ENCODE results near the gene CBX7.

Gene CBX7

GRCh38 chr22:39122772-39123470 lies 29.6 kb downstream of the CBX7 start:
- no peak for DNase-seq

- no peak for DNase-seq
Measured at GRCh38 chr22:39120983-39121382, 31.5 kb downstream of the CBX7 start.

- DNase-seq = no peak
Measured at GRCh38 chr22:39117585-39118191, 34.8 kb downstream of the CBX7 start.

- DNase-seq = no peak
Measured at GRCh38 chr22:39115977-39116621, 36.4 kb downstream of the CBX7 start.

- DNase-seq = no peak
Measured at GRCh38 chr22:39115570-39115969, 36.9 kb downstream of the CBX7 start.

- DNase-seq = no peak
Measured at GRCh38 chr22:39114112-39114511, 38.4 kb downstream of the CBX7 start.

- no peak for DNase-seq
Measured at GRCh38 chr22:39110631-39111561, 41.6 kb downstream of the CBX7 start.

GRCh38 chr22:39109361-39109760 lies 43.1 kb downstream of the CBX7 start:
- no peak for DNase-seq

- DNase-seq = no peak
Measured at GRCh38 chr22:39108487-39108886, 44.0 kb downstream of the CBX7 start.

GRCh38 chr22:39106326-39106725 lies 46.2 kb downstream of the CBX7 start:
- DNase-seq = no peak

- DNase-seq = no peak
Measured at GRCh38 chr22:39103431-39103830, 49.0 kb downstream of the CBX7 start.

- no peak for DNase-seq
Measured at GRCh38 chr22:39101226-39101625, 51.3 kb downstream of the CBX7 start.

GRCh38 chr22:39098576-39098975 lies 53.9 kb downstream of the CBX7 start:
- no peak for DNase-seq

- no peak for DNase-seq
Measured at GRCh38 chr22:39098026-39098425, 54.5 kb downstream of the CBX7 start.

- no peak for DNase-seq
Measured at GRCh38 chr22:39097098-39098020, 55.1 kb downstream of the CBX7 start, which contains the start of gene APOBEC3H. Gene APOBEC3H, plus strand, starts transcription at chr22:39097244. Its CDS starts 3,035 bp downstream, at chr22:39100279.

- no peak for DNase-seq
Measured at GRCh38 chr22:39095971-39096370, 56.5 kb downstream of the CBX7 start.

- no peak for DNase-seq
Measured at GRCh38 chr22:39094717-39095389, 57.6 kb downstream of the CBX7 start.

GRCh38 chr22:39092111-39092862 lies 60.2 kb downstream of the CBX7 start:
- DNase-seq = no peak

GRCh38 chr22:39091126-39092081 lies 61.1 kb downstream of the CBX7 start:
- DNase-seq = no peak
